Activated CD4-positive, alpha-beta T cell treated with anti-CD3 and anti-CD28 coated beads, Interleukin-2, amount 50 U/mL, for 24 hours (primary cell): ENCODE results near the gene EXOSC6.
"Not testable (repeated sequence)": the region's sequence is repeated elsewhere in the genome, so short reads cannot be mapped to it uniquely, and the experiment has no call there.

Experiments
- DNase-seq, 2 donors: peaks; one replicate each; pipeline ENCODE4 v3.0.0-alpha.2; 2020; ENCODE audit warnings: low read depth in 1 of 2, low spot score in 1 of 2

Gene EXOSC6

GRCh38 chr16:70200063-70200462 lies 51.7 kb downstream of the EXOSC6 start:
- not testable (repeated sequence) for DNase-seq

- DNase-seq, result not testable (repeated sequence)
Observed at GRCh38 chr16:70199170-70199569, 52.6 kb downstream of the EXOSC6 start.

- not testable (repeated sequence) for DNase-seq
Observed at GRCh38 chr16:70198666-70199065, 53.1 kb downstream of the EXOSC6 start.

GRCh38 chr16:70198230-70198629 lies 53.5 kb downstream of the EXOSC6 start:
- not testable (repeated sequence) for DNase-seq

- not testable (repeated sequence) for DNase-seq
Observed at GRCh38 chr16:70197611-70198010, 54.1 kb downstream of the EXOSC6 start.
